ENCODE data around the gene SDHB. TPM values are rescaled to one million over a fixed set of nuclear protein-coding genes. Genes with fewer than 3 reads are reported as not detected.

SDHB gene
- total RNA-seq, 1 experiment from 2014 or later: 159 TPM

DNA sequence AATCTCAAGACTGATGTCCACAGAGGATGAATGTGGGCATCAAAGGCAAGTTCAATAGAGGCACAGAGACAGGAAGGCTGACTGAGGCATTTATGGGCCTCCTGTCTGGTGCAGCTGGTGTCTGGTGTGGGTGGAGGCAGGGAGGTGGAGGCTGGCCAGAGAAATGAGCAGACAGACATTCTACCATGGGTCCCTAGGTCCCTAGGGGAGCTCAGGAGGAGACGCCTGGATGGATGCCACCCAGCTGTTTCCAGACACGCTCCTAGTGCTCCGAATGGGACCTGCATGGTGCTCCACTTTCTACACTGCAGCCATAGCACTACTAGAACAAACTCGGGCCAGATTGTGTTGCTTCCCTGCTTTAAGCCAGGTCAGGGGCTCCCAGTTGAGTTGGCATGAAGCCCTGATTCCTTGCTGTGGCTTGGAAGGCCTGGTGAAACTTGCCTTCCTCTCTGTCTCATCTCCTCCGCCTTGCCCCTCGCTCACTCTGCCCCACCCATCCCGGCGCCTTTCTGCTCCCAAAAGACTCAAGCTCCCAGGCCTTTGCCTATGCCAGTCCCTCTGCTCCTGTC is 40.1 kb upstream of the SDHB start:
- POLR2A ChIA-PET: no interaction called here
- no peak overlapping the region for H3K4me2 ChIP-seq (ENCODE audit: low read length)

More for the DNA sequence above, 40.1 kb upstream of the SDHB start:
- ChIA-PET CTCF (no interaction called here), RAD21 (ENCODE audit: low non-redundant PET in 1 of 2, low total read pairs in 2 of 2, uncharacterized antibody in 2 of 2, unreplicated experiment in 2 of 2) (no interaction called here)
- intact Hi-C loops (cut with micrococcal nuclease): no loop called here
- no peaks in the 10 kb centered on the region for H3K36me3 ChIP-seq (ENCODE audit: control insufficient read depth in 1 of 2, insufficient read depth in 2 of 2, low read length in 2 of 2)
- DNase-seq (ENCODE audit: low read depth, low spot score): no peak
- H3K9me3 ChIP-seq (ENCODE audit: control insufficient read depth in 1 of 2, insufficient read depth in 1 of 2, low read depth in 1 of 2, low read length in 2 of 2): no peaks in the 10 kb centered on the region
- H3K79me2 ChIP-seq (ENCODE audit: insufficient read depth, low read length): no peaks in the 10 kb centered on the region
- no peaks in the 10 kb centered on the region for H3K9me2 ChIP-seq (ENCODE audit: insufficient read depth)
- no peak overlapping the region for H3K9ac ChIP-seq (ENCODE audit: low read length)
- TF ChIP-seq ZBTB33 (IDR thresholded peaks at IDR 0.05; ENCODE audit: extremely low read depth, insufficient replicate concordance, low read length) (no peak), CEBPB (IDR thresholded peaks at IDR 0.05; ENCODE audit: low read depth) (no peak), EGR1 (IDR thresholded peaks at IDR 0.05; ENCODE audit: low read depth) (no peak), CTCF (IDR thresholded peaks at IDR 0.05 in 2 of 3, conservative IDR thresholded peaks at IDR 0.05 in 1 of 3; ENCODE audit: borderline replicate concordance in 1 of 3, insufficient read depth in 1 of 3, low read depth in 2 of 3, low read length in 2 of 3) (no peak), JUND (IDR thresholded peaks at IDR 0.05) (no peak), YY1 (IDR thresholded peaks at IDR 0.05; ENCODE audit: extremely low read depth, insufficient replicate concordance, low read depth, low read length) (no peak), POLR2A (IDR thresholded peaks at IDR 0.05; ENCODE audit: borderline replicate concordance, extremely low read depth, insufficient read depth, insufficient read length) (no peak), ELF1 (IDR thresholded peaks at IDR 0.05; ENCODE audit: borderline replicate concordance, low read depth) (no peak), EZH2phosphoT487 (IDR thresholded peaks at IDR 0.05; ENCODE audit: borderline replicate concordance) (no peak), RAD21 (IDR thresholded peaks at IDR 0.05; ENCODE audit: low read depth) (no peak), POLR2AphosphoS5 (IDR thresholded peaks at IDR 0.05; ENCODE audit: low read depth, low read length) (no peak)
- TF ChIP-seq, protein P1, sequence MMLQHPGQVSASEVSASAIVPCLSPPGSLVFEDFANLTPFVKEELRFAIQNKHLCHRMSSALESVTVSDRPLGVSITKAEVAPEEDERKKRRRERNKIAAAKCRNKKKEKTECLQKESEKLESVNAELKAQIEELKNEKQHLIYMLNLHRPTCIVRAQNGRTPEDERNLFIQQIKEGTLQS (IDR thresholded peaks at IDR 0.05): no peak
- H2AFZ ChIP-seq (ENCODE audit: low read depth, low read length, poor library complexity, severe bottlenecking): no peak overlapping the region
- H3K4me1 ChIP-seq (ENCODE audit: control insufficient read depth in 1 of 2, insufficient read depth in 2 of 2, low read length in 2 of 2): peaks cover 0 to 1% of the 10 kb centered on the region in 2 experiments; a peak in 1 of 4 replicates
- H3K4me3 ChIP-seq (replicated peaks in 1 of 2; ENCODE audit: low read depth in 1 of 2, low read length in 2 of 2): no peak overlapping the region
- no peaks in the 10 kb centered on the region for H4K20me1 ChIP-seq (ENCODE audit: insufficient read depth)
- H3K27me3 ChIP-seq (ENCODE audit: insufficient read depth, low read length): no peaks in the 10 kb centered on the region
- ATAC-seq: no peak
- no TSS peak for BruUV-seq (replicated peaks)
- H3K27ac ChIP-seq (ENCODE audit: low read depth, low read length): no peak overlapping the region
